HEK293 (cell line): ENCODE measurements around the gene SRD5A3.

Source experiments
- CTCF ChIP-seq: fragments of 450-650 bp; formaldehyde crosslinking; IDR thresholded peaks from 2 replicates; pipeline ENCODE4 v1.5.1; 2016; ENCODE audit warnings: missing biosample characterization, missing genetic modification characterization
- SETDB1 ChIP-seq: IDR thresholded peaks from one replicate; pipeline ENCODE4 v1.6.1; 2017; ENCODE audit warnings: mild to moderate bottlenecking, low read length, moderate library complexity, mixed read lengths; ENCODE audit not compliant: insufficient read length
- SP2 ChIP-seq: fragments of 450-650 bp; formaldehyde crosslinking; IDR thresholded peaks from 2 replicates; pipeline ENCODE4 v1.5.1; 2016; ENCODE audit warnings: missing biosample characterization, missing genetic modification characterization
- SP3 ChIP-seq: fragments of 450-650 bp; formaldehyde crosslinking; IDR thresholded peaks from 2 replicates; pipeline ENCODE4 v1.5.1; 2016; ENCODE audit warnings: missing biosample characterization, missing genetic modification characterization
- TCF7L2 ChIP-seq: IDR thresholded peaks from 2 replicates; pipeline ENCODE4 v1.6.1; 2011; ENCODE audit warnings: low read depth, mild to moderate bottlenecking, inconsistent platforms, low read length, moderate library complexity, borderline replicate concordance
- ZNF416 ChIP-seq: fragments of 450-650 bp; formaldehyde crosslinking; IDR thresholded peaks from 2 replicates; pipeline ENCODE4 v1.5.1; 2016; ENCODE audit warnings: missing biosample characterization, missing genetic modification characterization
- ZNF704 ChIP-seq: fragments of 450-650 bp; formaldehyde crosslinking; IDR thresholded peaks from 2 replicates; pipeline ENCODE4 v1.5.1; 2016; ENCODE audit warnings: missing biosample characterization, missing genetic modification characterization
- ZNF76 ChIP-seq: fragments of 450-650 bp; formaldehyde crosslinking; IDR thresholded peaks from 2 replicates; pipeline ENCODE4; 2016; ENCODE audit warnings: low read depth, missing biosample characterization, missing genetic modification characterization, borderline replicate concordance

- TF ChIP-seq CTCF (tag by site-specific recombination) (no peak), ZNF76 (tag by site-specific recombination) (no peak), SP3 (tag by site-specific recombination) (no peak), ZNF704 (no peak), ZNF416 (tag by site-specific recombination) (no peak), SP2 (tag by site-specific recombination) (no peak), SETDB1 (no peak), TCF7L2 (no peak)
Measured at GRCh38 chr4:55304303-55304702, 41.7 kb upstream of the SRD5A3 start.
